GM21515 (cell line): ENCODE data around the gene HAVCR2.
"Not testable (repeated sequence)": the region's sequence is repeated elsewhere in the genome, so short reads cannot be mapped to it uniquely, and the experiment has no call there.

ENCODE experiments used
- ATAC-seq: cut with Tn5 transposase; IDR thresholded peaks from one replicate; pipeline ENCODE4 v1.9.1; 2021; ENCODE audit not compliant: unreplicated experiment

Gene HAVCR2

GRCh38 chr5:157047898-157048297 lies 60.9 kb downstream of the HAVCR2 start:
- no peak for ATAC-seq

GRCh38 chr5:157047016-157047415 lies 61.8 kb downstream of the HAVCR2 start:
- not testable (repeated sequence) for ATAC-seq

GRCh38 chr5:157046041-157046440 lies 62.8 kb downstream of the HAVCR2 start:
- no peak for ATAC-seq

- ATAC-seq, result no peak
Measured at GRCh38 chr5:157045601-157046000, 63.2 kb downstream of the HAVCR2 start.

GRCh38 chr5:157038568-157039187 lies 70.2 kb downstream of the HAVCR2 start:
- no peak for ATAC-seq
